Endothelial cell of umbilical vein (primary cell): ENCODE results near the gene LRRC39. TPM values are rescaled to one million over a fixed set of nuclear protein-coding genes. Genes with fewer than 3 reads are reported as not detected.

ENCODE experiments used
- BruUV-seq: library from RNA; stranded (reverse); fragments of 400-500 nt; replicated peaks from 2 replicates; lab custom pipeline; 2021; lab: Mats Ljungman, UMichigan
- CTCF ChIA-PET: fragments of 300-600, 350-600 bp; sonication (Branson Sonifier 250); formaldehyde crosslinking; loops from one replicate; lab custom pipeline; 2021; ENCODE audit warnings: antibody characterized with exemption, inconsistent platforms; lab: Charles Lee
- POLR2A ChIA-PET: fragments of 300-600, 350-600 bp; sonication (Branson Sonifier 250); formaldehyde crosslinking; loops from one replicate; lab custom pipeline; 2021; ENCODE audit warnings: antibody characterized with exemption, inconsistent platforms; lab: Charles Lee
- DNase-seq: peaks from one replicate; pipeline ENCODE4 v3.0.0-alpha.2; 2011; ENCODE audit warnings: low read depth, low spot score
- FAIRE-seq: peaks from 2 replicates; lab custom pipeline; 2011; peaks lifted over from hg19 to GRCh38; lab: Jason Lieb, UNC
- H2AFZ ChIP-seq: 2 replicates; pipeline ENCODE4 v1.6.0; 2012; ENCODE audit warnings: low read depth, low read length, control low read depth, inconsistent platforms
- H3K27ac ChIP-seq: 2 replicates; pipeline ENCODE4 v1.5.1; 2011; ENCODE audit warnings: low read depth, mild to moderate bottlenecking, control low read depth, low read length, moderate library complexity; ENCODE audit not compliant: insufficient read depth
- H3K27me3 ChIP-seq, 2 experiments: 2 replicates each; pipeline versions ENCODE4 v1.6.0 to v1.6.1; 2011; ENCODE audit warnings: low read length in 2 of 2, mixed read lengths in 1 of 2; ENCODE audit not compliant: control insufficient read depth in 2 of 2, insufficient read depth in 2 of 2
- H3K36me3 ChIP-seq, 2 experiments: 2 replicates in 1 of 2; 3 replicates in 1 of 2; pipeline ENCODE4 v1.5.1; 2011; ENCODE audit warnings: low read length in 2 of 2, mild to moderate bottlenecking in 1 of 2, moderate library complexity in 1 of 2; ENCODE audit not compliant: control insufficient read depth in 2 of 2, insufficient read depth in 2 of 2; ENCODE audit errors: extremely low read depth in 1 of 2
- H3K4me1 ChIP-seq: 3 replicates; pipeline ENCODE4 v1.5.1; 2011; ENCODE audit warnings: mild to moderate bottlenecking, low read length; ENCODE audit not compliant: control insufficient read depth, insufficient read depth; ENCODE audit errors: extremely low read depth
- H3K4me2 ChIP-seq: 2 replicates; pipeline ENCODE4 v1.6.1; 2011; ENCODE audit warnings: low read length, control low read depth, mixed read lengths; ENCODE audit not compliant: insufficient read depth
- H3K4me3 ChIP-seq, 3 experiments: fragments of 200-600 bp in 1 of 3; sonication (generic), shearing (Covaris generic) in 1 of 3; replicated peaks in 1 of 3; 2 replicates each; pipeline ENCODE4 v1.5.1; 2011 to 2016; ENCODE audit warnings: control low read depth in 3 of 3, low read length in 3 of 3, mild to moderate bottlenecking in 2 of 3, inconsistent platforms in 1 of 3, low read depth in 1 of 3, moderate library complexity in 1 of 3; ENCODE audit not compliant: insufficient read depth in 1 of 3
- H3K79me2 ChIP-seq: 2 replicates; pipeline ENCODE4 v1.6.0; 2012; ENCODE audit warnings: low read length, inconsistent platforms; ENCODE audit not compliant: control insufficient read depth, insufficient read depth
- H3K9ac ChIP-seq: replicated peaks from 2 replicates; pipeline ENCODE3; 2011; ENCODE audit warnings: low read length, control low read depth; ENCODE audit not compliant: insufficient read depth; ENCODE audit errors: extremely low read depth
- H3K9me1 ChIP-seq: replicated peaks from 3 replicates; pipeline ENCODE4 v1.6.0; 2011; ENCODE audit warnings: mild to moderate bottlenecking, low read length; ENCODE audit not compliant: control insufficient read depth, insufficient read depth; ENCODE audit errors: extremely low read depth
- H3K9me3 ChIP-seq: replicated peaks from 2 replicates; pipeline ENCODE4 v1.5.1; 2012; ENCODE audit warnings: low read length, inconsistent platforms; ENCODE audit not compliant: control insufficient read depth, insufficient read depth
- H4K20me1 ChIP-seq: replicated peaks from 2 replicates; pipeline ENCODE3; 2011; ENCODE audit warnings: mild to moderate bottlenecking, low read length; ENCODE audit not compliant: control insufficient read depth, insufficient read depth; ENCODE audit errors: extremely low read depth
- EZH2 ChIP-seq: IDR thresholded peaks from 2 replicates; pipeline ENCODE4 v1.6.1; 2012; ENCODE audit warnings: borderline replicate concordance, low read depth, mild to moderate bottlenecking, moderate library complexity, low read length, inconsistent platforms; ENCODE audit not compliant: severe bottlenecking
- FOS ChIP-seq: IDR thresholded peaks from 2 replicates; pipeline ENCODE4 v1.6.1; 2011; ENCODE audit warnings: mild to moderate bottlenecking, low read length, moderate library complexity, borderline replicate concordance; ENCODE audit not compliant: insufficient read depth
- GATA2 ChIP-seq: IDR thresholded peaks from 2 replicates; pipeline ENCODE4 v1.7.0; 2011; ENCODE audit warnings: low read depth, mild to moderate bottlenecking, moderate library complexity, mixed read lengths, low read length; ENCODE audit not compliant: insufficient read length, insufficient read depth
- JUN ChIP-seq: IDR thresholded peaks from 2 replicates; pipeline ENCODE4 v1.6.1; 2011; ENCODE audit warnings: borderline replicate concordance, low read depth; ENCODE audit not compliant: insufficient read length, insufficient read depth
- MAX ChIP-seq: IDR thresholded peaks from 2 replicates; pipeline ENCODE4 v1.6.1; 2011; ENCODE audit not compliant: insufficient read depth, insufficient read length
- MYC ChIP-seq: IDR thresholded peaks from one replicate; pipeline ENCODE4 v1.6.1; 2011; ENCODE audit warnings: mild to moderate bottlenecking, low read depth, low read length
- POLR2A ChIP-seq: IDR thresholded peaks from 2 replicates; pipeline ENCODE4 v1.6.1; 2012; ENCODE audit warnings: low read depth, mild to moderate bottlenecking, control low read depth, low read length
- dilution Hi-C: fragments of 300-500 bp; cut with MboI; formaldehyde crosslinking; loops from one replicate; pipeline ENCODE4 v1.15.0; 2019; ENCODE audit warnings: low sequenced_read_pairs; ENCODE audit not compliant: extremely low pct_ligation_motif_present
- intact Hi-C: fragments of 100-400 bp; cut with micrococcal nuclease; formaldehyde crosslinking; loops from one replicate; pipeline ENCODE4 v1.10.0; 2022
- polyA plus RNA-seq, 4 experiments: library from polyadenylated mRNA; depleted of rRNA in 3 of 4; stranded (reverse) in 3 of 4; unstranded in 1 of 4; fragments of >200 nt; gene quantifications; 2 replicates each; pipeline versions ENCODE4 v1.2.1 to v1.2.3, GENCODE V29; 2011 to 2012; ENCODE audit warnings: missing spikeins in 1 of 4
- total RNA-seq: library from RNA; stranded (reverse); gene quantifications from 2 replicates; pipeline ENCODE4 v1.2.3, GENCODE V29; 2021
- TF ChIP-seq, protein P1 (sequence below), 2 donors: IDR thresholded peaks; 1 replicate in 1 of 2; 2 replicates in 1 of 2; pipeline ENCODE4 v1.5.1; 2011; ENCODE audit warnings: low read length in 2 of 2, mild to moderate bottlenecking in 2 of 2, moderate library complexity in 2 of 2, control low read depth in 1 of 2, inconsistent platforms in 1 of 2, low read depth in 1 of 2; ENCODE audit not compliant: insufficient read depth in 1 of 2; ENCODE audit errors: extremely low read depth in 1 of 2

The LRRC39 gene
- total and polyA plus RNA-seq, 2 donors (not counting 3 experiments of a cell fraction or from before 2014, with no cell fraction given) = 0.40 to 0.65 TPM

DNA sequence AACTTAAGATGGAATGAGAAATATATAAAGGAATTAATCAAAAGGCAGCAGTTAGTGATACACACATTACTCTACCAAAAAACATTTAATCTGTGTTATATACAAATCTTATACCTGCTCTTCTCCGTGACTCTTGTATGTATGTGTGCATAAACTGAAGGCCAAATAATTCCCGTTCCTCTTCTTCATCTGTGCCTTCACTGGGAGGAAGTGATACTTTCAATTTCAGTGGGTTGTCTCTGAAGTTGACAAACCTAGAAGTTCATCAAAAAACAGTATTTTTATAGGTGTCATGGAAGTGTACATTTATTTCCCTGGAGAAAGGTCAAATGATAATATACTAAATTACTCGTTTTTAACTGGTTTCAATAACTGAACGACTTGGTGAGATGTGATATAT lies 25.8 kb downstream of the LRRC39 start:
- H2AFZ ChIP-seq = no peak overlapping the region
- FAIRE-seq = no peak
- BruUV-seq = no TSS peak
- no peak overlapping the region for H3K27ac ChIP-seq
- dilution Hi-C loops = no loop called here
- no peak overlapping the region for H3K4me2 ChIP-seq
- no peaks in the 10 kb centered on the region for H3K9me1 ChIP-seq
- TF ChIP-seq MYC (no peak), MAX (no peak), EZH2 (no peak), FOS (no peak), JUN (no peak), POLR2A (no peak), GATA2 (no peak)
- TF ChIP-seq, protein P1, sequence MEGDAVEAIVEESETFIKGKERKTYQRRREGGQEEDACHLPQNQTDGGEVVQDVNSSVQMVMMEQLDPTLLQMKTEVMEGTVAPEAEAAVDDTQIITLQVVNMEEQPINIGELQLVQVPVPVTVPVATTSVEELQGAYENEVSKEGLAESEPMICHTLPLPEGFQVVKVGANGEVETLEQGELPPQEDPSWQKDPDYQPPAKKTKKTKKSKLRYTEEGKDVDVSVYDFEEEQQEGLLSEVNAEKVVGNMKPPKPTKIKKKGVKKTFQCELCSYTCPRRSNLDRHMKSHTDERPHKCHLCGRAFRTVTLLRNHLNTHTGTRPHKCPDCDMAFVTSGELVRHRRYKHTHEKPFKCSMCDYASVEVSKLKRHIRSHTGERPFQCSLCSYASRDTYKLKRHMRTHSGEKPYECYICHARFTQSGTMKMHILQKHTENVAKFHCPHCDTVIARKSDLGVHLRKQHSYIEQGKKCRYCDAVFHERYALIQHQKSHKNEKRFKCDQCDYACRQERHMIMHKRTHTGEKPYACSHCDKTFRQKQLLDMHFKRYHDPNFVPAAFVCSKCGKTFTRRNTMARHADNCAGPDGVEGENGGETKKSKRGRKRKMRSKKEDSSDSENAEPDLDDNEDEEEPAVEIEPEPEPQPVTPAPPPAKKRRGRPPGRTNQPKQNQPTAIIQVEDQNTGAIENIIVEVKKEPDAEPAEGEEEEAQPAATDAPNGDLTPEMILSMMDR (IDR thresholded peaks at IDR 0.05; ENCODE audit: extremely low read depth in 1 of 2, insufficient read depth in 1 of 2, low read depth in 1 of 2, low read length in 2 of 2) = no peak
- H3K36me3 ChIP-seq = peaks cover 2% of the 10 kb centered on the region in 2 experiments
- no peaks in the 10 kb centered on the region for H3K9me3 ChIP-seq
- H3K4me3 ChIP-seq = no peak overlapping the region
- ChIA-PET CTCF (interaction anchor here (3.8 kb wide), 1 partner anchor 307 kb away, joined by 11 read pairs; no protein-coding TSS in a partner anchor), POLR2A (no interaction called here)
- H3K27me3 ChIP-seq = no peaks in the 10 kb centered on the region
- H3K9ac ChIP-seq = no peak overlapping the region
- H3K4me1 ChIP-seq = no peaks in the 10 kb centered on the region
- DNase-seq = no peak
- intact Hi-C loops = no loop called here
- no peaks in the 10 kb centered on the region for H3K79me2 ChIP-seq
- H4K20me1 ChIP-seq = no peaks in the 10 kb centered on the region
